Measurements from ENCODE around the gene ABHD15.

DNA sequence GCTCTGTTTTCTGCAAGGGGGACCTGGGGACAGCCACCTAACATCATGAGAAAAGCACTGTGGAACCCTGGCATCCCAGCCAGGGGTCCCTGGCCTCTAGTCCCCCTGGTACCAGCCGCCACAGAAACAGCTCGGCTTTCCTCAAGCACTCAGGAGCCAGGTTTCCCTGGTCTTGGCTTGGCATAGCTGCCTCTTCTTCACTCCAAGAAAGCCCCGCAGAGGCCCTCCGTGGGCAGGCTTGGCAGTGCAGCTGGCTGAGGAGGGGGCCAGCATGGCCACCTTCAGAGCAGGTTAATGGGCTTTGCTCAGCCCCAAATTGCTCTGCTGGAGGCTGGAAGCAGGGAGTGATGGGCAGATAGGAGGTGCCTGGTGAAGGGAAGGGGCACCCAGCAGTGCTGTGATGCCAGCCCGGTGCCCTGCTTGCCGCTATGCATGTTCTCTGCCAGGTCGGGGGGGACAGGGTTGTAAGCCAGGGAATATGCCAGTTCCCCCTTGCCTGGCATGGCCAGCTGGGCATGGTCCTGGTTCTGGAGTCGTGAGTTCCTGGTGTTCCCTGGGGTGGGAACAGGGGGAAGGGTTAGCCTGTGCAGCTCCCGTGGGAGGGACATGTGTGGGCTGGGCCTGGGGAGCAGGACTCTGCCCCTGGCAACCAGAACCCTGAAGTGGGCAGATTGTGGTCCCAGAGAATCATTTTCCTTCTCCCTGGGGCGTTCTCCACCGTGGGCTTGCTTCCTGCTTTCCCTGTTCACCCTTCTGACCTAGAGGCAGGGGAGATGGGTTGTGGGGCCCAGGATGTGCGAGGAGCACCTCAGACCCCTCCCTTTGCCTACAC is 29.3 kb upstream of the ABHD15 start:
- TF ChIP-seq, protein P1, sequence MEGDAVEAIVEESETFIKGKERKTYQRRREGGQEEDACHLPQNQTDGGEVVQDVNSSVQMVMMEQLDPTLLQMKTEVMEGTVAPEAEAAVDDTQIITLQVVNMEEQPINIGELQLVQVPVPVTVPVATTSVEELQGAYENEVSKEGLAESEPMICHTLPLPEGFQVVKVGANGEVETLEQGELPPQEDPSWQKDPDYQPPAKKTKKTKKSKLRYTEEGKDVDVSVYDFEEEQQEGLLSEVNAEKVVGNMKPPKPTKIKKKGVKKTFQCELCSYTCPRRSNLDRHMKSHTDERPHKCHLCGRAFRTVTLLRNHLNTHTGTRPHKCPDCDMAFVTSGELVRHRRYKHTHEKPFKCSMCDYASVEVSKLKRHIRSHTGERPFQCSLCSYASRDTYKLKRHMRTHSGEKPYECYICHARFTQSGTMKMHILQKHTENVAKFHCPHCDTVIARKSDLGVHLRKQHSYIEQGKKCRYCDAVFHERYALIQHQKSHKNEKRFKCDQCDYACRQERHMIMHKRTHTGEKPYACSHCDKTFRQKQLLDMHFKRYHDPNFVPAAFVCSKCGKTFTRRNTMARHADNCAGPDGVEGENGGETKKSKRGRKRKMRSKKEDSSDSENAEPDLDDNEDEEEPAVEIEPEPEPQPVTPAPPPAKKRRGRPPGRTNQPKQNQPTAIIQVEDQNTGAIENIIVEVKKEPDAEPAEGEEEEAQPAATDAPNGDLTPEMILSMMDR (conservative IDR thresholded peaks at IDR 0.05) = no peak
- TF ChIP-seq EZH2 (IDR thresholded peaks at IDR 0.05; ENCODE audit: low read depth) = no peak

Measured in PC-9 (cell line).